Brain pericyte (primary cell): ENCODE data around the gene PTGER2.

ENCODE experiments used
- DNase-seq: peaks from one replicate; pipeline ENCODE4 v3.0.0-alpha.2; 2012; ENCODE audit warnings: low read depth, low spot score

Gene PTGER2

DNA sequence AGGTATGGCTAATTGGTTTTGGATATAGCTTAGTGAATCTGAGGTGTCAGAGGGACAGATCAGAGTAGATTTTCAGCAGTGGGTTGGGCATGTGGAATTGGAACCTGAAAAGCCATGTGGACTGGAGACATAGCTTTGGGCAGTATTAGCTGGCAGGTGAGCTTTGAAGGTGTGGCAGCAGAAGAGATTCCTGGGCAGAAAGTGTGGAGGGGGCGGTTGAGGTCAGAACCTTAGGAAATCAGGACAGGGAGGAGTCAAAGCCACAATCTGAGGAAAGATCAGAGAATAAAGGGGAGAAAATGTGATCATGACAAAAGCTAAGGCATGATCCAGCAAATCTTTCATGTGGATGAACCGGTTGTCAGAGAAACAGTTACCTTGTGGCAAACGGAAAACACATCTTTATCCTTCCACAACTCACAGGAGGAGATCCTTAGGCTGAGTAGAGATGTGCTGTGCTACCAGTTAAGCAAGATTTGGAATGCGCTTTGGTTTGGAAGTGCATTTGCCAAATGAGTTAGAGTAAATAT lies 56.4 kb downstream of the PTGER2 start:
- no peak for DNase-seq

GRCh38 chr14:52377940-52378339 lies 63.8 kb downstream of the PTGER2 start:
- no peak for DNase-seq
